Neutrophil (primary cell): Measurements from ENCODE around the gene LEKR1.

ENCODE experiments used
- H3K27ac ChIP-seq: fragments of 200-600 bp; sonication (generic); 2 replicates; pipeline ENCODE4 v1.5.1; 2016; ENCODE audit warnings: mild to moderate bottlenecking, moderate library complexity
- H3K27me3 ChIP-seq: fragments of 200-600 bp; sonication (generic); 2 replicates; pipeline ENCODE4 v1.6.0; 2016; ENCODE audit warnings: mild to moderate bottlenecking
- H3K36me3 ChIP-seq: fragments of 200-600 bp; sonication (generic); 2 replicates; pipeline ENCODE4 v1.5.1; 2017
- H3K4me1 ChIP-seq, 2 experiments: fragments of 200-600 bp in 1 of 2; sonication (generic) in 1 of 2; 1 replicate in 1 of 2; 2 replicates in 1 of 2; pipeline versions ENCODE4 v1.5.1 to v1.6.1; 2013 to 2016; ENCODE audit warnings: low read depth in 1 of 2, low read length in 1 of 2, mild to moderate bottlenecking in 1 of 2, moderate library complexity in 1 of 2; ENCODE audit not compliant: control insufficient read depth in 1 of 2, insufficient read depth in 1 of 2
- H3K4me3 ChIP-seq, 2 experiments: fragments of 200-600 bp in 1 of 2; sonication (generic) in 1 of 2; 1 replicate in 1 of 2; 2 replicates in 1 of 2; pipeline ENCODE4 v1.5.1; 2013 to 2016; ENCODE audit warnings: low read depth in 1 of 2, low read length in 1 of 2, mild to moderate bottlenecking in 1 of 2, moderate library complexity in 1 of 2
- H3K9me3 ChIP-seq: fragments of 200-600 bp; sonication (generic); 2 replicates; pipeline ENCODE4 v1.5.1; 2016
- CTCF ChIP-seq: fragments of 200-600 bp; sonication (generic); IDR thresholded peaks from 2 replicates; pipeline ENCODE4 v1.5.1; 2016; ENCODE audit warnings: antibody characterized with exemption

LEKR1 gene

DNA sequence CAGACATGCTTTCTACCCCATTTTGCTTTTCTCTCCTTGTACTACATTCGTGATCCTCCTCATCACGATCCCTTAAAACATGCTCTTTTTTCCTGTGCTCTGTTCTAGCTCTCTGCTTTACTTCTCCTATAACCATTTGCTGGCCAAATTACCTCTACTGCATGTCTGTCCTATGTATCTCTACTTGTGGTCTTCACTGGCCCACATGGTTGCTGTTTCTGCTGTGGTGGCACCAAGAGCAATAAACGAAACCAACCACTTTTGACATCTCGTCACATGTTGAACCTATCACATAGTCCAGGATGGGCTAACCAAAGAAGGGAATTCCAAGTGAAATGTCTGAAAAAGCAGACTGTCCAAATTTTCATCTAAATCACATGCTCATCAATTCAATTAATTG is 115.2 kb downstream of the LEKR1 start:
- no peak overlapping the region for H3K27ac ChIP-seq
- no peak overlapping the region for H3K4me3 ChIP-seq
- H3K36me3 ChIP-seq: no peaks in the 10 kb centered on the region
- H3K4me1 ChIP-seq: no peaks in the 10 kb centered on the region
- no peaks in the 10 kb centered on the region for H3K9me3 ChIP-seq
- TF ChIP-seq CTCF: no peak
- no peaks in the 10 kb centered on the region for H3K27me3 ChIP-seq

- Histone ChIP-seq H3K36me3 (no peaks in the 10 kb centered on the region), H3K4me3 (no peak overlapping the region), H3K27me3 (no peaks in the 10 kb centered on the region), H3K9me3 (no peaks in the 10 kb centered on the region), H3K4me1 (no peaks in the 10 kb centered on the region), H3K27ac (no peak overlapping the region)
- no peak for TF ChIP-seq CTCF
These were observed 122.5 kb downstream of the LEKR1 start for GRCh38 chr3:156948402-156949210.

GRCh38 chr3:156952011-156952410 is 125.9 kb downstream of the LEKR1 start:
- no peaks in the 10 kb centered on the region for H3K27me3 ChIP-seq
- no peak for TF ChIP-seq CTCF
- H3K4me1 ChIP-seq: no peaks in the 10 kb centered on the region
- H3K36me3 ChIP-seq: no peaks in the 10 kb centered on the region
- no peak overlapping the region for H3K27ac ChIP-seq
- no peak overlapping the region for H3K4me3 ChIP-seq
- H3K9me3 ChIP-seq: no peaks in the 10 kb centered on the region

- Histone ChIP-seq H3K36me3 (no peaks in the 10 kb centered on the region), H3K4me3 (no peak overlapping the region), H3K9me3 (no peaks in the 10 kb centered on the region), H3K27ac (no peak overlapping the region), H3K4me1 (no peaks in the 10 kb centered on the region), H3K27me3 (no peaks in the 10 kb centered on the region)
- TF ChIP-seq CTCF: no peak
These were observed 131.6 kb downstream of the LEKR1 start for GRCh38 chr3:156957715-156958114.

- Histone ChIP-seq H3K27ac (no peak overlapping the region), H3K4me1 (no peaks in the 10 kb centered on the region), H3K9me3 (no peaks in the 10 kb centered on the region), H3K27me3 (no peaks in the 10 kb centered on the region), H3K36me3 (no peaks in the 10 kb centered on the region), H3K4me3 (no peak overlapping the region)
- no peak for TF ChIP-seq CTCF
These were observed 136.9 kb downstream of the LEKR1 start for GRCh38 chr3:156963096-156963495.
